HG02885 (cell line): Measurements from ENCODE around the gene COL6A5.
"Not testable (repeated sequence)": the region's sequence is repeated elsewhere in the genome, so short reads cannot be mapped to it uniquely, and the experiment has no call there.

Experiments used
- ATAC-seq: cut with Tn5 transposase; IDR thresholded peaks from one replicate; pipeline ENCODE4 v1.9.1; 2021; ENCODE audit warnings: mild to moderate bottlenecking; ENCODE audit not compliant: unreplicated experiment, poor library complexity

The COL6A5 gene

GRCh38 chr3:130345487-130346079 is at the start of gene COL6A5:
TSS of gene COL6A5 (plus strand) at chr3:130345672. CDS start at chr3:130373639, 27,967 bp downstream.
- ATAC-seq: no peak

DNA sequence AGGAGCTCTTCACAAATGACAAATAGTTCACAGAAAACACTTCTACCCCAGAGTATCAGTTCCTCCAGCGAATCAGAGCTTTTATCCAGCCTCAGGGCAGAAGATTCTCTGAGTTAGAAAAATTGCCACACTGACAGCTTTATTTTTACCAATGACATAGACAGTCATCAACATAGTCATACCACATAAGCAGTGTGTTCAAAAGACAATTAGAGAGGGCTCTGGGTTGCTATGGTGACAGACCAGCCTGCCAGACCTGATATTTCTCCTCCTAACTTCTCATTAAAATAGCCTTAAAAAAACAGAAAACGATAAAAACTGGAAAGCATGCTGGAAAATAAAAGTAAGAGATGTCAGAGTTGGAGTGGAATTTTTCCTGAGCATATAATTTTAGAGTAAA is 45.9 kb upstream of the COL6A5 start:
- ATAC-seq: no peak

- no peak for ATAC-seq
Measured at GRCh38 chr3:130300888-130301287, 44.6 kb upstream of the COL6A5 start.

GRCh38 chr3:130310109-130310508 is 35.4 kb upstream of the COL6A5 start:
- ATAC-seq: no peak

DNA sequence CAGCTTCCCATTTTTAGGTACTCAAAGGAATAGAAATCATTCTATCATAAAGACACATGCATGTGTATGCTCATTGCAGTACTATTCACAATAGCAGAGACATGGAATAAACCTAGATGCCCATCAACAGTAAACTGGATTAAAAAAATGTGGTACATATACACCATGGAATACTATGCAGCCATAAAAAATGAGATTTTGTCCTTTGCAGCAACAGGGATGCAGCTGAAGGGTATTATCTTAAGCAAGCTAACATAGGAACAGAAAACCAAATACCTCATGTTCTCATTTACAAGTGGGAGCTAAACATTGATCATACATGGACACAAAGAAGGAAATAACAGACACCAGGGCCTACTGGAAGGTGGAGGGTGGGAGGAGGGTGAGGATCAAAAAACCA is 33.1 kb upstream of the COL6A5 start:
- ATAC-seq: no peak

- ATAC-seq: no peak
Measured at GRCh38 chr3:130316169-130316568, 29.3 kb upstream of the COL6A5 start.

GRCh38 chr3:130323503-130323902 is 22.0 kb upstream of the COL6A5 start:
- no peak for ATAC-seq

DNA sequence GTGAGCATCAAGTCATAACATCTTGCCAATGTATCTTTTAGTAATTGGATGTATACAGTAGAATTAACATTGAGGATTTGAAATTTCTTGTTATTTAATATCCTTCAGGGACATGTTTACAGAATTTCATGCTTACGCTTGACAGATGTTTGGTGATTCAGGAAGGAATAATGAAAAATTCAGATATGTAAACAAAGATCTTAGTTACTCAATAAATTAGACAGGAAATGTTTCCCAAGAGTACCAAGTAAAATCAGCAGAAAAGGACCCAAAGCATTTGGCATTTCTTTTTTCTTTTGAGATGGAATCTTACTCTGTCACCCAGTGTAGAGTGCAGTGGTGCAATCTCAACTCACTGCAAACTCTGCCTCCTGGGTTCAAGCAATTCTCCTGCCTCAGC is 4.7 kb upstream of the COL6A5 start:
- ATAC-seq: no peak

- ATAC-seq: no peak
Measured at GRCh38 chr3:130341388-130341787, 4.1 kb upstream of the COL6A5 start.

- ATAC-seq: no peak
Measured at GRCh38 chr3:130341882-130342281, 3.6 kb upstream of the COL6A5 start.

- ATAC-seq: no peak
Measured at GRCh38 chr3:130342821-130343661, 2.4 kb upstream of the COL6A5 start.

- ATAC-seq: not testable (repeated sequence)
Measured at GRCh38 chr3:130348258-130348657, 2.8 kb downstream of the COL6A5 start.

DNA sequence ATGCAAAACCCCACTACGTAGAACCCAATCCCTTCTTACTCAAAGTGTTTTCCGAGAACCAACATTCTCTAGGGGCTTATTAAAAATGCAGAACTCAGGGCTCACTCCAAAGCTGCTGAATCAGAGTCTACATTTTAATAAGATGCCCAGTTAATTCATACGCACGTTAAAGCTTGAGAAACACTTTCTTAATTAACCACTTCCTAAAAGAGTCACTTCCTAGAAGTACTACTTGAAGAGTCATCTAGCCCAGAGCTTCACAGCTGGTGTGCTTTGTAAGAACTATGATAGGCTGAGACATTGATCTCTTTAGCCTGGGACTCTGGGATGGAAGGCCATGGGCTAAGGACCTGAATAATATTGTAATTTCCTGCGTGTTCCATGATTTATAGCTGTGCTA is 9.0 kb downstream of the COL6A5 start:
- no peak for ATAC-seq

DNA sequence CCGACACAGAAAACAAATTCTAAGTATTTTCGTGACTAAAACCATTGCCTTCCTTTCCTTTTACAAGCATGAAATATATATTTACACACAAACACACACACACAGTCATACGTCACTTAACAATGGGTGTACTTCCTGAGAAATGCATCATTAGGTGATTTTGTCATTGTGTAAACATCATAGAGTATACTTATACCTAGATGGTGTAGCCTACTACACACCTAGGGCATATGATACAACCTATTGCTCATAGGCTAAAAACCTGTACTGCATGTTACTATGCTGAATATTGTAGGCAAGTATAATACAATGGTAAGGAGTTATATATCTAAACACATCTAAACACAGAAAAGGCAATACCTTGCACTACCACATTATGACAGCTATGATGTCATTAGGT is 28.6 kb downstream of the COL6A5 start:
- ATAC-seq: no peak

DNA sequence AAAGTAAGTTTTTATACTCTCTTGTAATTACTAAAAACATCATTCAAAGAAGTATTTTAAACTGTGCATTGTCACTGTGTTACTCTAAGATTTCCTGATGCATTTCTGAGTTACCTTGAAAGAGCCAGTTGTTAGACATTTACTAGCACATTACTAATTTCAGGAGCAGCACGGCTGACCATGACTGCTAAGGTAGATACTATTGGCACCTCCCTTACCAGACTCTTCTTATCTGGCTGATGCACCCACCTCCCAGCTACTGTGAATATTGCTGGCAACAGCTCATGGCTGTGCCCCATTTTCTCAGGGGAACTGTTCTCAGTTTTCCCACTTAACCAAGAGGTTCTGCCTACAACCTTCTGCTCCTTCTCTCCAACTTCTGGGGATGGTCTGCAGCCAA is 29.4 kb downstream of the COL6A5 start:
- no peak for ATAC-seq

DNA sequence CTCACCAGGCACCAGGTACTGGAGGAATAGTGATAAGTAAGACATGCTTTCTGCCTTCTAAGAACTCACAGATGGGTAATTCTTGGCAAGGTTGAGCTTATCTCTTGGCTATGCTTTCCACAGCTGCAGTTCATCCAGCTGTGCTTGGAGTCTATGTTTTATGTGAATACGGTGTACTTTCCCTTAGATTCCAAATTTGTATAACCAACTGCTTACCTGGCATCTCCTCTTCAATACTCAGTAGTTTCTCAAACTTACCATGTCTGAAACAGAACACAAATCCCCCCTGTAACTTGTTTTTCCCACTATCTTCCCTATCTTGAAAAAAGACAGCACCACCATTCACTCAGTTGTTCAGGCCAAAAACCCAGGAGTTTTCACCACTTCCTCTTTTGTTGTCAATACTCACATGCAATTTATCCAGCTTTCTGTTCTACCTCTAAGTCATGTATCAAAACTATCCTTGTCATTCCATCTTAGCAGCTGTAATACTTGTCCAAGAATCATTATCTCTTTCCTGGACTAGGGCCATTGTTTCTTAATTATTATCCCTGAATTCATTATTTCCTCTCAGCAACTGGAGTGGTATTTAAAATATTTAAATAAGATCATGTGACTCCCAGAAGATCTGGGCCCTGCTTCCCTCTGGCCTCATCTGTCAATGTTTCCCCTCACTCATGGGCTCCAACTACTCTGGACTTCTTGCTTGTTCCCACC is 32.6 kb downstream of the COL6A5 start:
- no peak for ATAC-seq

DNA sequence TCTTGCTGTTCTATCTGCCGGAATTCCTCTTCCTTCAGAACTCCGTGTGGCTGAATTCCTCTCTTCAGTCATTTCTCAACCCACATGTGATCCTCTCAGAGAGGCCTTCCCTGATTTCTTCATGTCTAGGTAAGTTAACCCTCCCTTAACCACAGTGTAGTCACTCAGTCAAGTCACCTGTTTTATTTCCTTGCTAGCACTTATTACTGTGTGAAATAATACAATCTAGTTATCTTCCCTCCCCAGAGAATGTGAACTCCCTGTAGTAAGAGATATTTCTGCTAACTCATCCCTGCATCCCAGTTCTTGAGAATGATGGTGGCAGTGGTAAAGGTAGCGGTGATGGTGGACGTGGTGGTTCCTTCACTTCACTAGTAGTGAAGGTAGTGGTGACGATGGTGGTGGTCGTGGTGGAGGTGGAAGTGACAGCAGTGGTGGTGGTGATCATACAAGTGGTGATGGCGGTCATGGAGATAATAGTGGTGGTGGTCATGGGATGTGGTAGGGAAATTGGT is 33.3 kb downstream of the COL6A5 start:
- ATAC-seq: no peak

DNA sequence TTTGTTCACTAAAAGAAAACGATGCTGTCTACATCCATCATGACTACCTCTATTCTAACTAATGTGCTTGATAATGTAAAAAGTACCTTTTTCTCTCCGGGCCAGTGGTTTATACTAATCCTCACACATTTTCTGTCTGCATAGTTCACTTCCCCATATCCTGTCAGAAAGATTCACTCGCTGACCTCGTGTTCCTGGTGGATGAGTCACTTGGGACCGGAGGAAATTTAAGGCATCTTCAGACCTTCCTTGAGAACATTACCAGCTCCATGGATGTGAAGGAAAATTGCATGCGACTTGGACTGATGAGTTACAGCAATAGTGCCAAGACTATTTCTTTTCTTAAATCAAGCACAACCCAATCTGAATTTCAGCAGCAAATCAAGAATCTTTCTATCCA is 33.8 kb downstream of the COL6A5 start:
- no peak for ATAC-seq

DNA sequence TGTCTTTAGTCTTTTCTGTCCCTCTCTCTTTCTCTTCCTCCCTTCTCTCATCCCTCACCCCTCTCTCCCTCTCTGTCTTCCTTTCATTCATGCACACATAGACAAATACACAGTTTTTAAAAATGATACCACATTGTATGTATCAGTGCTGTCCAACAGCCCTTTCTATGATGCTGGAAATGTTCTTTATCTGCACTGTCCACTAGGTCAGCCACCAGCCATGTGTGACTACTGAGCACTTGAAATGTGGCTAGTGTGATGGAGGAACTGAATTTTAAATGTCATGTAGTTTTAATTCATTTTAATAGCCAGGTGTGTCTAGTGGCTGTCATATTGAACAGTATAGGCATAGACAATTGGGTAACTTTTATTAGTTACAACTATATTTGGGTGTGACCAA is 34.9 kb downstream of the COL6A5 start:
- no peak for ATAC-seq

DNA sequence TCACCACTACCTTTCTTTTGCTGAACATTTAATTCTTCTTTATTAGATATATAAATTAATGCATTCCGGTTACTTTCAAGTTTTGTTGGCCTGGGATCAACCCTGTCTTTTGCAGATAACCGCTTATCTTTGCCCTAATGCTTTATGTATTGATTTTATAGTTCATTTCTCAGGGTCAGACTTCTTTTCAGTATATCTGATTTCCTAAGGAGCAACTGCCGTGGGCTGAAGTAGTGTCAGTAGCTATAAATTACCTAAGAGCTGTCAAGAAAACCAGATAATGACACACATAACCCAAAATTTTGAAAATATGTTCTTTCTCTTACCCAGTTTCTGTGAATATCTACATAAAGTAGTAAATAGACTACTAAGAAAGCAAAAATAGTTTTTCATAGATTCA is 38.0 kb downstream of the COL6A5 start:
- ATAC-seq: no peak

- ATAC-seq: no peak
Measured at GRCh38 chr3:130384476-130385025, 39.1 kb downstream of the COL6A5 start.
